CD4-positive, alpha-beta T cell treated with Interleukin-6 at 100 ng/mL for 8 hours (primary cell): Measurements from ENCODE around the gene CLTB.

Source experiments
- DNase-seq: peaks from one replicate; pipeline ENCODE4 v3.0.0-alpha.2; 2020; ENCODE audit warnings: mixed read lengths, low spot score

CLTB gene

DNA sequence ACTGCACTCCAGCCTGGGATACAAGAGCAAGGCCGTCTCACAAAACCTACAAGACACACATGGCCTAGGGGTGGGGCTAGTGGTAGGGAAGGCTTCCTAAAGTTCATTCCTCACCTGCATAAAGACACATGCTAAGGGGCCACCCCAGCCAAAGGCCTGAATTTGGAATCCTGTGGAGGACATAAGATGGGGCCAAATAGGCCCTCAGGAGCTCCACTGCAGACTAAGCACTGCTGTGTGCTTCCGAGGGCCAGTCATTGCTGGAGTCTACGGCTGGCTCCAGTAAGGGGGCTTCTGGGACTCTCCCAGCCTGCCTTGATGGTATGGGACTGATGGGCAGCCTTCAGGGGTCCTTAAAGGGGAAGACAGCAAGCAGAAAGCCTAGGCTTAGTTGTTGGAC is 33.6 kb downstream of the CLTB start:
- DNase-seq = no peak

DNA sequence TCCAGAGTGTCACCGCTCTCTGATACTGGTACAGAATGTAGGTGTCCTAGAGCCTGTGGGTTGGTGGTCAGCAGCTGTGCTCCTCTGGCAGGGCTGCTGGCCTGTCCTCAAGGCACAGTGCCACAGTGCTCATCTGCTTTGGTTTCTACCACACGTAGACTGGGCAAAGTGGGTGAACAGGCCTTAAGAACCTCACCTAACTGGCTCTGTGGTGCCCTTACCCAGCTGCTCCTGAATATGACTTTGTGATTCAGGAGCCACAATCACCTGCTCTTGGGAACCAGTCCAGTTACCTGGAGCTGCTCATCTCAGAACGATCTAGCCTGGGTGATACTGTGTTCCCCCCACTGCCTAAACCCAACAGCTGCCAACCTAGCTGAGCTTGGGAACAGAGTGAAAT is 34.4 kb downstream of the CLTB start:
- DNase-seq = no peak

DNA sequence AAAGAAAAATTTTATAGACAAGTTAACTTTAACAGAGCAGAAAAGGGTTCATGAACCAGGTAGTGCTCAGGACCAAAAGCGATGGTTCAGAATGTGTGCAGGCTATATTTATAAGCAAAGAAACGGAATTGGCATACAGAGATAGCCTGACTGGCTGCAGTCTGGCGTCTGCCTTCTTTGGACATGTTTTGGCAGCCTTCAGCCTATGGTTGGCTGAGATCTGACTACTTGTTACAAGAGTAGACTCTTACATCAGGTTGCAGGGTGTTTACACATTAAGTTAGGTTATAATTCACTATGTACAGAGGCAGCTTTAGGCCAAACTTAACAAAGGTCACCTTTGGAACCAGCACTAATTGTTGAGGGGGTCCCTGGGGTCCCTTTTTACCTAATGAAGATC is 34.9 kb downstream of the CLTB start:
- no peak for DNase-seq

DNA sequence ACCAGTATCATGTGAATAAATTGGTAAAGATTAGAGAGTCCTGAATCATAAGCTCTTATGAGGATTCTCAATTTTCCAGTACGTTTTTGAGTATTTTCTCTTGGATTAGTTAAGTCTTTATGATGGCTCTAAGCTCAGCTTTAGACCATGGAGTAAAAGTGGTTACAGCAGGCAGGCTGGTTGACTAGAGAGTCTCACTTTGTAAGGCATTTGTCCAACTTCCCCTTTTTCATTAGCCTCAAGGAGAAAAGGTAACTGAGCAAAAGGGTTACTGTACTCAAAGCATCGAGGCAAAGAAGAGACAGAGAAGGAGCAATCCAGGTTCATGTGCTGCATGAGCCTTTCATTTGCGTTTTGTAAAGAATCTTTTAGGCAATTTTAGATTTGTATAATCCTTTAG is 36.5 kb downstream of the CLTB start:
- DNase-seq = no peak

DNA sequence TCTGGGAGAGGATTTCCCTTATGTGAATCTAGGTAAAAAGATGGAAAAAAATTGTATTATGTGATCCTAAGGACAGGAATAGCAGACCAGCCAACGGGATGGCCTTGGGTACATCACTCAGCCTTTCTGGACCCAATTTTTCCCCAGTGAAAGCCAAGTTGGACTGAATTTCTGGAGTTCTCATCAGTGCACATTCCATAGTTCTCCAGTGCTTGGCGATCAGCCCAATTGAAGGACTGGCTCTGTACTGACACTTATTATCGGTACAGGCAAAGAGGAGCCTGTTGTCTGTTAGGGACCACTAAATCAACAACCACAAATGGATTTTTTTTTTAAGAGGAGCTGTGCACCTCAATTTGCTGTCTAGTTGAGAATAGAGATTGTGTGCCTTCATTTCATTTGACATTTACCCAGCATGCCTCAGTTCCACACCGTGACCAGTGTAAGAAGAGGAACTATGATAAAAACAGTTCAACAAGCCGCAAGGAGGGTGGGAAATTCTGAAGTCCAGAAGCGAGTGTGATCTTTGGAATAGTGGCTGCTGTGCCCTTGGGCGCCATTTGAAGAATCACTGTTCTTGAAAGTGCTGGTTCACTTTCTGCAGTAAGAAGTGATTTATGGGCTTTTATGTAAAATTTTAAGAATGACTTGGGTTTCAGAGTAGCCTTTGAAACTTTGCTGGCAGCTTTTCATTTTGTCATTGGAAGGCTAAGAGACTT is 43.1 kb downstream of the CLTB start:
- no peak for DNase-seq

DNA sequence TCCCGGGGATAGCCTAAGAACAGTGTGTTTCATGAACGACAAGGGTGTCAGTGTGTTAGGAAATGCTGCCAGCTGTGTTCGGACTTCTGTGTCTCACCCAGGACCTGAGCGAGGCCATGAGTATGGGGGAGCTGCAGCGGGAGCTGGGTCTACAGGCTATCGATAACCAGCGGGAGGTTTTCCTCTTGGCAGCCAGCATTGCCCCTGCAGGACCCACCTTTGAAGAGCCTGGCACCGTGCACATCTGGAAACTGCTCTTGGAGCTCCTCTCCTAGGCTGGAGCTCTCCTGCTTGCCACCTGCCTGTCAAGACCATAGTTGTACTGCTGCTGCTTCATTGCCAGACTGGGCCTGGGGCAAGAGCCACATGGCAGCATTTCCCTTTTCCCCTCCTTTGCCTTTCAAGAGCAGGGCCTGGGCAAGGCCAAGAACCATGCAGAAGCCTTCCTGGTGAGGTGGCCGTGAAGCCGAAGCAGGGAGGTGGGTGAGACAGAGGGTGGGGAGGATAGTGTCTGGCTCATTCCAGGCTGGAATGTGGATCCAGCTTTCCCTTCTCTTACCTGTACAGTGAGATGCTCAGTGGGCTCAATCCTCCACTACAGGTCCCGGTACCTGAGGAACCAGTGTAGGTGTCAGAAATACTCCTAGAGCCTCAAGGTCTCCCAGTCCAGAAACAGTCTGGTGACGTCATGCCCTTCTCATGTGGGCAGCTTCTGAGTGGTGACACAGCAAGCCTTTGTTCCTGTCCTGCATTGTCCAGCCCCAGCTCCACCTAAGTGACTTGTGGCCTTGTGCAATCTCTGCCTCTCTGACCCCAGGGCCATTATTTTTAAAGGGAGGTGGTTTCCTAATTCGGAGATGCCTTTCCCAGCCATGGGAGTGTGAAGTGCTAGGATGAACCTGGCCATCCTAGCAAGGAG is 44.5 kb downstream of the CLTB start:
- no peak for DNase-seq

DNA sequence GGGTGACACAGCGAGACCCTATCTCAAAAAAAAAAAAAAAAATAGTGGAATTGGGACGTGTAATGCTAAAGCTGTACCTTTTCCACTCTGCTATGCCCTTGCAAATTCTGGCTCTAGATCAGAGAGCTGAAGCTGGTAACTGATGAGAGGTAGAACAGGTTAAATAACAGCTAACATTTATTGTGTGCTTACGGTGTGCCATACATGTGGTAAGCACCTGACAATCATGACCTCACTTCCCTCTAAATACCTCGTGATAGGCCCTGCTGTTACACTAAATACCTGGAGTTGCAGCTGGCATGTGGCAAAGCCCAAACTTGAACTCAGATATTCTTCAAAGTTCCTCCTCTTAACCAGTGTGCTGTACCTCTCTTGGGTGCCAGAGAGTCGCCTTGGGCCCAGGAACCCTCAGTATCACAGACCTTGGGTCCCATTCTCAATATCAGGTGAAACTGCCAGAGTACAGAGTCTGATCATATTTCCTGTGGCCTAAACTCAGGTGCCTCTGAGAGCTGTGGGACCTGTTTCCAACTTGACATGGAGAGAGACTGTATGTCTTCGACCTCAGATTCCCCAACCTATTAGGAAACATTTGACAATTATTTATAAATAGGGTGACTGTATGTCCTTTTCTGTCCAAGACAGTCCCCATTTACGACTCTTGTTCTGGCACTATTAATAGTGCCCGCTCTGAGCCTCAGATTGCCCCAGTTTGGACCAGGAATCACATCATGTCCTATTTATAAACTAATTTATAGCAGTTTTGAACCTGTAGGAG is 46.2 kb downstream of the CLTB start:
- DNase-seq = no peak

DNA sequence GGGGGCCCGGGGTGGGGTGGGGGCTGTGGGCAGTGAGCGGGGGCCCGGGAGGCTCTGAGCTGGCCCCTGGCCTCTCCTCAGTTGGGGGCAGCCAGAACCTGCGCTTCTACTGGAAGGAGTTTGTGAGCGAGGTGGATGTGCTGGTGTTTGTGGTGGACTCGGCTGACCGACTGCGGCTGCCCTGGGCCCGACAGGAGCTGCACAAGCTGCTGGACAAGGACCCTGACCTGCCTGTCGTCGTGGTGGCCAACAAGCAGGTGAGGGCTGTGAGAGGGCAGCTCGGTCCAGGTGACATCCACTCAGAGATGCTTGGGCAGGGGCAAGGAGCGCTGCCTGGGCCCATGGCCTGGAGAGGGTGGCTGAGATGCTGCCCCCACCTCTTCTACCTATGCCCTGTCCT is 47.6 kb downstream of the CLTB start:
- DNase-seq = no peak

DNA sequence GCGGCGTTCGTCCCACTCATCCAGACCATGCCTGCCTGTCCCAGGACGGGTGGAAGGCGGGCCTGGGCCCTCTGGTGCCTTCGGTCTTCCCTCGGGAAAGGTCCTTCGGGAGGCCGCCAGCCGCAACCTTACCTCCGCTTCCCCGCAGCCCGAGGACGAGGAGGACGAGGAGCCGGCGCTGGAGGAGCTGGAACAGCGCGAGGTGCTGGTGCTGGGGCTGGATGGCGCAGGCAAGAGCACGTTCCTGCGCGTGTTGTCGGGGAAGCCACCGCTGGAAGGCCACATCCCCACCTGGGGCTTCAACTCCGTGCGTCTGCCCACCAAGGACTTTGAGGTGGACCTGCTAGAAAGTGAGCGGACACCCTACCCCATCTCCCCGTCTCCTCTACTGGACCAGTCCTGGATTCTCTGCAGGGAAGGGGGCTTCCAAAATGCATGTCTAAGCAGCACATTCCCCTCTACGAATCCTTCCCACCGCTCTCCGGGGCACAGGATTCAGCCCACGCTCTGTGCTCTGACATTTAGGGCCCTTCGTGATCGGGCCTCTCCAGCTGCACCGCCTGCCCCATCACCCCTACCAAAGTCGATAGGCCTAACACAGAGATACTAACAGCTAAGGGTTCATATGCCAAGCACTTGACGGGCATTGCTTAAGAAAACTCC is 50.0 kb downstream of the CLTB start:
- DNase-seq = no peak

DNA sequence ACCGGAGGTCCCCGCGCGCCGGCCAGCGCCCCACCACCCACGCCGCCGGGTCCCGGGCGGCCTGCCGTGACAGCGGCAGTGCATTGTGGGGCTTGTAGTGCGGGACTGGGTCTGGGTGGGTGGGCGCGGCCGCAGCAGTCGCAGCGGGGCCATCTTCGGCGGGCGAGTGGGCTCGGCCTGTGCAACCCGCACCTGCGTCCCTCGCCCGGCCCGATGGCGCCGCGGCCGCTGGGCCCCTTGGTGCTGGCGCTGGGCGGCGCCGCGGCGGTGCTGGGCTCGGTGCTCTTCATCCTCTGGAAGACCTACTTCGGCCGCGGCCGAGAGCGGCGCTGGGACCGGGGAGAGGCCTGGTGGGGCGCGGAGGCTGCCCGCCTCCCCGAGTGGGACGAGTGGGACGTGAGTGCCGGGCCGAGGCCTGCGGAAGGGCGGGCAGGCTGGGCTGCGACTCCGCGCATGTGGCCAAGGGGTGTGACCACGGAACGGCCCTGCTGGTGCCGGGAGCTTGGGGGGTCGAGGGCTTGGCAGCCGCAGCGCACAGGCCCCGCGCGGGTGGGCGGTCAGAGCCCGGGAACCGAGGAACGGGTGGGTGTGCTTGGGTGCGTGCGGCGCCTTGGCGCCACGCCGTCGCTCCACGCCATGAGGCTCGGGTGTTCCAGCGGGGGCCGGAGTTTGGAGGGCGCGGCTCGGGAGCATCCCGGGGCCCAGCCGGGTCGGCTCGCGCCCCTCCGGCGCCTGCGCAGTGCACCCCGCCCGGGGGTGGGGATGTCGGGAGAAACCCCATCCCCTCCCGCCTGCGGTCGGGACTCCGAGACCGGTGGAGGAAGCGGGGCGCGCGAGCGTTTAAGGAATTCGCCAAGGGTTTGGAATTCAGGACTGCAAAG is 50.7 kb downstream of the CLTB start, which contains the start of gene ARL10:
ARL10 (plus strand) TSS at position 137 of the 881 bp plus-strand sequence; CDS start at position 214, 77 bp downstream.
- DNase-seq = peak; percentile 42

DNA sequence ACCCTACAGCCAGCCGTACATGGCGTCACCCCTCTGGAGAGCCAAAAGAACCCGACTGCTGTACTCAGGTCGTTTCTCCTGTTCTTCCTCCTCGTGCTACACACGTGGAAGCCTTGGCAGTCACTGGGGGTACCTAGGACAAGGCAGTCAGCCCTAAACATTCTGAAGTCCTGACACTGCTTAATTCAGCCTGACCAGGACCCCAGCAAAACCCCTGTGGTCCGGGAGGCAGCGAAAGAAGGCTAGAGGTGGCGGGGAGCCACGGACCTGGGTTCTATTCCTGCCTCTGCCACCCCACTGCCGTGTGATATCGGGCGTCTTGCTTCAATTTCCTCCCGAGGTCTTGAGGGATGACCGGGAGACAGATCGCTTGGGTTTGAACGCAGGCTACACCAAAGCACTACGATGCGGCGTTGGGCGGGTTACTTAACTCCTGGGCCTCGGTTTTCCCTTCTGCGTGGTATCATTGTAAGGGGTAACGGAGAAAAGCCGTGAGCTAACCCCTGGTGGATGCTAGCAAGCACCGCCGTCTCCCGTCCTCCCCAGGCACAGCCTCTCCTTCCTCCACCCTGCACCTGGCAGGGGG is 51.5 kb downstream of the CLTB start:
- DNase-seq = no peak

DNA sequence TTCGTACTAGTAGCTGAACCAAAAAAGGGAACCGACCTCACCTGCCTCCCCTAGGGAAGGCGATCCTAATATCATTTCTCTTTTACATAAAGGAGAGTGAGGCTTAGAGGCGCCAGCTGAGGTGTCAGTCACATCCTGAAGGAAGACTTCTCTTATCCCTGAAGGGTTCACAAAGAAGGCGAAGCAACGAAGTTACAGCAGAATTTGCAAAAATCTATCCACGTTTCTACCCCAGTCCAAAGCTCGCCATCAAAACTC is 54.2 kb downstream of the CLTB start:
- DNase-seq = no peak

DNA sequence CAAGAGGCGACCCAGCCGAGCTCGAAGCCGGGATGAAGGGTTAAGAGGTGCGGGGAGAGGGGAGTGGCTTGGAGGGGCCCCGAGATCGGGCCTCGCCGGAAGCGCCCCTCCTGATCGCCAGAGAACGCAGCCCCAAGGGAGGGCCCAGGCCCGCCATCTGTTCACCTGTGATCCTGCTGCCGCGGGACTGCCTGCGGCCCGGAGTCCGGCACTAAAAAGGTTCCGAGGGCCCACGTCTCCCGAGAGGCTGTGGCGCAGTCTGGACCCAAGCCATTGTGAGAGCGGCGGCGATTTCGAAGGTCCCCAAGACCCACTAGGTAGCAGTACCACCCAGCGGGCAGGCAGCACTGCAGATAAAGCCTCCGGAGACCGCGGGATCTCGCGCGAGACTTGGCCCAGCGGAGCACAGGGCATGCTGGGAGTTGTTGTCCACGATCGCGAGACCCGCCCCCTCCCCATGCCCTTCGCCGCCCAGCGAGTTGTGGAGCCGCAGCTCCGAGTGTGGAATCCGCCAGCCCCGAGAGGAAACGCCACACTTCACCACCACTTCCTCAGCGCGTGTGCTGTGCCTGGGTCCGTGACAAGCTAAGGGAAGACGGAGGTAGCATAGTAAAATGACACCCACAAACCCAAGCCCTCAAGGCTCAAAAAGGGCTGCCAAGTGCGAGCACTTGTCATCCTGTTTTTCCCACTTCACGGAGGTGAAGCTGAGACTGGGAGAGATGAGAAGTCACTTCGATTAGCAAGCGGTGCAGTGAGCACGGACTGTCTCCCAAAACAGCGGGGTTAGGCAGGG is 54.7 kb downstream of the CLTB start, which contains the start of gene KIAA1191:
KIAA1191 (minus strand) TSS at position 328 of the 796 bp plus-strand sequence. CDS start 2,256 bp downstream, outside the sequence.
- peak; percentile 95 for DNase-seq

DNA sequence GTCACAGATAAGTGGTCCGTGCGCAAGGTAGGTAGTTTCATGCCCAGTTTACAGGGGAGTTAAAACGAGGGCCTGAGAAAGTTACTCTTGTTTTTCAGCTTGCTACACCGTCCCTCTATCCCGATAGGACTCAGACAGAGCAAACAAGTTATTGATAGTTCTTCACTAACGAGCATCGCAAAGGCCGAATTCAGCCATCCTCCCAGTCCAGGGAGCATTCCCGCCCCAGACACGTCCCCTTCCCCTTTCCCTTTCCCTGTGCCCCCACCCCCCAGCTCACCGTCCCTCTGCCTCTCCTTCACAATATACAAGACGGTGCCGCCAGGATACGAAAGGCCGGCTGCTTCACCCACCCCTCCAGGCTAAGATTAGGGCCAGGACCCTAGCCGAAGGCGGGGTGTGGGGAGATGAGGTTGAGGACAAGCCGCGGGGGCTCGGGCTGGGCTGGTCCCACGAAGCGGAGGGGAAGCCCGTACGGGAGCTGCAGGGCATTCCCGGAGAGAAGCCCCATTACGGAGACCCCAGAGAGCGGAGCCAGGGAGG is 55.4 kb downstream of the CLTB start:
- no peak for DNase-seq

DNA sequence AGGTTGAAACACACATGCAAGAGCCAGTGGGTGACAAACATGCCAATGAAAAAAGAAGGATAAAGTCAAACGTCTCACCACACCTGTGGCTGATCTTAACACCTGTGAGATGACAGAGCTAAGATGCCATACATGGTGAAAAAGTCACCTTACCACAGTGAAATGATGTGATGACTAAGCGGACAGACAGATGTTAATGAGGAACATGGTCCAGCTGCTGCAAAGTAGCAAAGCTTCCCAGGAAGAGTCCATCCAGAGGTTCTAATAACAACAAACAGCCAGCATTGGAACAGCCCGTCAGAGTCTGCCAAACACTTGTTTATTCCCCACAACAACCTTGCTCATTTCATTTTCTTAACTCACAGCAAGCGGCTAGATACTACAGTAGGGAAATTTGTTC is 56.7 kb downstream of the CLTB start:
- DNase-seq = no peak

DNA sequence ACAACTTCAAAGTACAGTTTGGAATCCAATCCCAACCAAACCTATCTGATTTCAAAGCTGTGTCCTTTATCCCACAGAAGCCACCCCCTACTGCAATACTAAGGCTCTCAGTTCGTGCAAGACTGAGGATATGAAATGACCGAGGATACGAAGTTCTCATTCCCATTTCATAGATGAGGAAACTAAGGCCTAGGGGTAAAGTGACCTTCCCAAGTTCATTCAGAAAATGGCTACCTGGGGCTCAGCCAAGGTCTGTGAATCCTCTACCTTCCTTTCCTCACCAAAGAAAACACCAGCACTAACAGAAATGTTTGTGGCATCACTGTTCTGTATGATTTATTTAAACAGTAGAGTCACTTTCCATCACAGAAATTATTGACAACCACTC is 60.2 kb downstream of the CLTB start:
- no peak for DNase-seq

DNA sequence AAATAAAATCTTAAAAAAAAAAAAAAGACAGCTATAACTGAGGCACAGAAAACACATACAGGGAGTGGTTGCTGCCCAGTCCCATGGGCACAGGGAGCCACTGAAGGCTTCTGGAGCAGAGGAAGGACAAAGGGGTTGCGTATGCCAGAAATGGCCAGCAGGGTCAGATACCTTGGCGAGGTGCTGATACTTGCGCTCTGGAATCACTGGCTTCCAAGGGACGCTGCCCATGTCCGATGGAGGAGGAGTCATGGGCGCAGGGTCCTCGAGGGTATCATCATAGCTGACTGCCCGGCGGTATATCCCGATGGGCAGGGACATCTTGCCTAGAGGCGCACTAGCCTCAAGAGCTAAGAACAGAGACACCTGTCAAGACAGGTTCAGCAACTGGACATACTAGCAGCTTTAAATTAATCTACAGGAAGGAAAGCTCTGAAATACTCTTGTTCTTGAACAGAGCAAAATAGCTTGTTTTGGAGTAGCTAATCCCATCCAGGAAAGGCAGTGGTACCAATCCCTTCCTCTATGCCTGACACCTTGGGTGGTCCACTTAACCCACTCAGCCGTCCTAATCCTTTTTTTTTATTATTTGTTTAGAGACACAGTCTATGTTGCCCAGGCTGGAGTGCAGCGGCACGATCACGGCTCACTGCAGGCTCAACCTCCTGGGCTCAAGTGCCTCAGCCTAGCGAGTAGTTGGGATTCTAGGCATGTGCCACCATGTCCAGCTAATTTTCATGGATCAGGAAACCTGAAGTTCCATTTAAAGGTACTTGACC is 60.8 kb downstream of the CLTB start:
- DNase-seq = no peak

DNA sequence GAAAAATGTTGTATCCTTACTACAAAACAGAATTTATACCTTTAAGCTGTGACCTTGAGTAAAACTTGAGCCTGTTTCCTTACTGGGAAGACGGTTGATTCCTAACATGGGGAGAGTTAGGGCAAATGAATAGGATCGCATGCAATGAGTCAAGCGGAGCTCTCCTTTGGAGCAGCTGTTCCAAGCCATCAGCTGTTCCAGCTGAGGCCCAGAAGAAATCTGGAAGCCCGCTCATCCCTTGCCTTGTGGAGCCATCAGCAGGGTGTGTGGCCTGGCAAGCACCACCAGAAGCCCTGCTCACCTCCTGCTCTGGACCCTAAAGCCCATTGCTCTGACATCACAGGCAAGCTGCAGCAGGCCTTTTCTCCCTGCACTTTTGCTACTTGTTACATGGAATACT is 62.8 kb downstream of the CLTB start:
- no peak for DNase-seq
